IPS-NIHi7 (cell line): ENCODE measurements around the gene C7orf57.

ENCODE experiments used
- DNase-seq: peaks from one replicate; pipeline ENCODE4 v3.0.0; 2012; ENCODE audit warnings: mixed read lengths; ENCODE audit errors: extremely low spot score

The C7orf57 gene

GRCh38 chr7:48085433-48085791 is 50.1 kb downstream of the C7orf57 start:
- DNase-seq = no peak

GRCh38 chr7:48085942-48086341 is 50.6 kb downstream of the C7orf57 start:
- DNase-seq = no peak

- DNase-seq = no peak
These were observed 52.0 kb downstream of the C7orf57 start for GRCh38 chr7:48087349-48087748.

- DNase-seq = peak; percentile 64
These were observed 53.3 kb downstream of the C7orf57 start for GRCh38 chr7:48088559-48089045.

GRCh38 chr7:48089046-48090003 is 54.0 kb downstream of the C7orf57 start, which contains the start of gene UPP1:
TSS of gene UPP1 (plus strand) at chr7:48089265. CDS start at chr7:48094784, 5,519 bp downstream.
- peak; percentile 88 for DNase-seq

GRCh38 chr7:48090095-48090805 is 54.9 kb downstream of the C7orf57 start:
- DNase-seq = peak; percentile 22

- no peak for DNase-seq
These were observed 56.4 kb downstream of the C7orf57 start for GRCh38 chr7:48091506-48092433.

- no peak for DNase-seq
These were observed 59.5 kb downstream of the C7orf57 start for GRCh38 chr7:48094861-48095293.

- no peak for DNase-seq
These were observed 60.9 kb downstream of the C7orf57 start for GRCh38 chr7:48096273-48096672.

GRCh38 chr7:48097521-48098231 is 62.3 kb downstream of the C7orf57 start:
- DNase-seq = no peak

- DNase-seq = no peak
These were observed 63.5 kb downstream of the C7orf57 start for GRCh38 chr7:48098846-48099245.

GRCh38 chr7:48099781-48100180 is 64.4 kb downstream of the C7orf57 start:
- no peak for DNase-seq

- DNase-seq = no peak
These were observed 66.0 kb downstream of the C7orf57 start for GRCh38 chr7:48101352-48101751.

- DNase-seq = peak; percentile 38
These were observed 66.6 kb downstream of the C7orf57 start for GRCh38 chr7:48101968-48102367.

GRCh38 chr7:48102530-48102929 is 67.2 kb downstream of the C7orf57 start:
- no peak for DNase-seq

GRCh38 chr7:48105045-48105444 is 69.7 kb downstream of the C7orf57 start:
- no peak for DNase-seq

- DNase-seq = no peak
These were observed 71.7 kb downstream of the C7orf57 start for GRCh38 chr7:48106906-48107659.

- no peak for DNase-seq
These were observed 72.7 kb downstream of the C7orf57 start for GRCh38 chr7:48107926-48108472.

- DNase-seq = no peak
These were observed 73.9 kb downstream of the C7orf57 start for GRCh38 chr7:48108959-48109847.
